A549 (cell line): ENCODE data around the gene ERLIN1.

Experiments used
- CTCF ChIP-seq: fragments of >200 bp; sonication (Bioruptor Twin); formaldehyde crosslinking; IDR thresholded peaks from 3 replicates; pipeline ENCODE4 v1.5.1; 2016
- MYC ChIP-seq: IDR thresholded peaks from 2 replicates; pipeline ENCODE4 v1.6.1; 2012; ENCODE audit warnings: mild to moderate bottlenecking, inconsistent platforms, low read length, improper control_type of control experiment, borderline replicate concordance

GRCh38 chr10:100186253-100187212, 704 bp upstream of the ERLIN1 start:
- TF ChIP-seq MYC (no peak), CTCF (no peak)
